Panc1 (cell line): ENCODE data around the gene POU2AF1. TPM values are rescaled to one million over a fixed set of nuclear protein-coding genes. Genes with fewer than 3 reads are reported as not detected.

ENCODE experiments used
- ATAC-seq: fragments of 200-7000 bp; cut with Tn5 transposase; 2 replicates; pipeline ENCODE4 v1.9.1; 2020; ENCODE audit warnings: mild to moderate bottlenecking, moderate library complexity
- BruUV-seq: library from RNA; stranded (reverse); fragments of 400-500 nt; replicated peaks from 2 replicates; lab custom pipeline; 2021; lab: Mats Ljungman, UMichigan
- CTCF ChIA-PET: fragments of 300-600 bp; sonication (Branson Sonifier 250); formaldehyde crosslinking; loops from one replicate; lab custom pipeline; 2022; ENCODE audit warnings: antibody characterized with exemption; lab: Charles Lee
- POLR2A ChIA-PET: fragments of 300-600 bp; sonication (Branson Sonifier 250); formaldehyde crosslinking; loops from one replicate; lab custom pipeline; 2022; ENCODE audit warnings: antibody characterized with exemption; lab: Charles Lee
- DNase-seq: peaks from one replicate; pipeline ENCODE4 v3.0.0-alpha.2; 2010; ENCODE audit warnings: low read depth, low spot score
- H3K27ac ChIP-seq: 2 replicates; pipeline ENCODE4 v1.5.1; 2011; ENCODE audit warnings: mild to moderate bottlenecking, low read length, inconsistent platforms
- H3K27me3 ChIP-seq: fragments of 200-500 bp; sonication (Bioruptor generic); 2 replicates; pipeline ENCODE4 v1.6.0; 2014; ENCODE audit warnings: low read length, inconsistent platforms; ENCODE audit not compliant: control insufficient read depth, insufficient read depth
- H3K36me3 ChIP-seq: fragments of 200-500 bp; sonication (Bioruptor generic); 2 replicates; pipeline ENCODE4 v1.5.1; 2014; ENCODE audit warnings: inconsistent platforms, mild to moderate bottlenecking, low read length, moderate library complexity; ENCODE audit not compliant: control insufficient read depth, insufficient read depth
- H3K4me1 ChIP-seq: 2 replicates; pipeline ENCODE4 v1.5.1; 2011; ENCODE audit warnings: inconsistent platforms, mild to moderate bottlenecking, low read length, moderate library complexity; ENCODE audit not compliant: control insufficient read depth, insufficient read depth
- H3K4me3 ChIP-seq, 2 experiments: 2 replicates each; pipeline ENCODE4 v1.5.1; 2011 to 2012; ENCODE audit warnings: low read depth in 2 of 2, low read length in 2 of 2, mild to moderate bottlenecking in 2 of 2, inconsistent platforms in 1 of 2, moderate library complexity in 1 of 2
- H3K9me3 ChIP-seq: fragments of 200-500 bp; sonication (Bioruptor generic); 2 replicates; pipeline ENCODE4 v1.5.1; 2014; ENCODE audit warnings: low read depth, mild to moderate bottlenecking, inconsistent platforms, low read length, moderate library complexity; ENCODE audit not compliant: control insufficient read depth, insufficient read depth
- POLR2AphosphoS5 ChIP-seq: IDR thresholded peaks from 2 replicates; pipeline ENCODE4 v1.6.1; 2012; ENCODE audit warnings: mild to moderate bottlenecking, low read depth, low read length, moderate library complexity
- SIN3A ChIP-seq: IDR thresholded peaks from 2 replicates; pipeline ENCODE4 v1.6.1; 2012; ENCODE audit warnings: low read depth, mild to moderate bottlenecking, low read length, moderate library complexity, borderline replicate concordance; ENCODE audit not compliant: insufficient read depth
- TCF7L2 ChIP-seq: IDR thresholded peaks from 2 replicates; pipeline ENCODE4 v1.6.1; 2011; ENCODE audit warnings: mild to moderate bottlenecking, low read depth, low read length, inconsistent platforms
- in situ Hi-C: cut with HindIII; loops from 2 replicates; pipeline ENCODE4 v1.10.0; 2016; ENCODE audit warnings: low sequenced_read_pairs, low pct_unique_long_range_greater_than_20kb
- intact Hi-C: fragments of 100-400 bp; cut with micrococcal nuclease; formaldehyde crosslinking; loops from one replicate; pipeline ENCODE4 v1.10.0; 2022; ENCODE audit not compliant: unreplicated experiment
- total RNA-seq: library from RNA; stranded (reverse); gene quantifications from one replicate; pipeline ENCODE4 v1.2.1, GENCODE V29; 2021; ENCODE audit not compliant: unreplicated experiment
- TF ChIP-seq, protein P1 (sequence below), 2 experiments: IDR thresholded peaks; 2 replicates each; pipeline ENCODE4 v1.6.1; 2011 to 2012; ENCODE audit warnings: low read depth in 2 of 2, control low read depth in 1 of 2, low read length in 1 of 2, mild to moderate bottlenecking in 1 of 2, moderate library complexity in 1 of 2; ENCODE audit not compliant: insufficient read depth in 1 of 2
- TF ChIP-seq, protein P2 (sequence below): fragments of 450-650 bp; IDR thresholded peaks from 2 replicates; pipeline ENCODE4 v1.5.1; 2017; ENCODE audit warnings: mild to moderate bottlenecking

POU2AF1 gene
- total RNA-seq, 1 experiment from 2014 or later = 0.18 TPM

DNA sequence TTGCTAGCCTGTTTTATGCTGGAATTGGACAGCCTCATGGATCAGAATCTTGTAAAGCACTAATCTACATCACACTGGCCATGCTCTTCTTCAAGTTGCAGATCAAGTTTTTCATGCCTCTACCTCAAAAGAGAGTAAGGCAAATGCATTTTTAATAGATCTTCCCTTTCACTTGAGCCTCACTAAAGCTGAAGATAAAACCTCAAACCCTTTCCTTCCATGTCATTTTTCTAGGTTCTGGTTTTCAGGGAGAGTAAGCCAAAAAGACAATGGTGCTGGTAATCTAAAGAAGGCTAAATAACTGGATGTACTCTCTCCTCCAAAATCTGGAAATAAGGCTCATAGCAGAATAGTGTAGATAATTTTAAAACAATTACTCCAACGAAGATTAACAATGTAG, 28.3 kb downstream of the POU2AF1 start:
- Histone ChIP-seq H3K4me3 (no peak overlapping the region), H3K4me1 (no peaks in the 10 kb centered on the region), H3K27me3 (peaks cover 3% of the 10 kb centered on the region; the same call in 1 of the 2 replicates), H3K27ac (no peak overlapping the region), H3K36me3 (no peaks in the 10 kb centered on the region), H3K9me3 (no peaks in the 10 kb centered on the region)
- DNase-seq (no peak), ATAC-seq (no peak)
- TF ChIP-seq SIN3A (no peak), POLR2AphosphoS5 (no peak), TCF7L2 (no peak)
- TF ChIP-seq, protein P1, sequence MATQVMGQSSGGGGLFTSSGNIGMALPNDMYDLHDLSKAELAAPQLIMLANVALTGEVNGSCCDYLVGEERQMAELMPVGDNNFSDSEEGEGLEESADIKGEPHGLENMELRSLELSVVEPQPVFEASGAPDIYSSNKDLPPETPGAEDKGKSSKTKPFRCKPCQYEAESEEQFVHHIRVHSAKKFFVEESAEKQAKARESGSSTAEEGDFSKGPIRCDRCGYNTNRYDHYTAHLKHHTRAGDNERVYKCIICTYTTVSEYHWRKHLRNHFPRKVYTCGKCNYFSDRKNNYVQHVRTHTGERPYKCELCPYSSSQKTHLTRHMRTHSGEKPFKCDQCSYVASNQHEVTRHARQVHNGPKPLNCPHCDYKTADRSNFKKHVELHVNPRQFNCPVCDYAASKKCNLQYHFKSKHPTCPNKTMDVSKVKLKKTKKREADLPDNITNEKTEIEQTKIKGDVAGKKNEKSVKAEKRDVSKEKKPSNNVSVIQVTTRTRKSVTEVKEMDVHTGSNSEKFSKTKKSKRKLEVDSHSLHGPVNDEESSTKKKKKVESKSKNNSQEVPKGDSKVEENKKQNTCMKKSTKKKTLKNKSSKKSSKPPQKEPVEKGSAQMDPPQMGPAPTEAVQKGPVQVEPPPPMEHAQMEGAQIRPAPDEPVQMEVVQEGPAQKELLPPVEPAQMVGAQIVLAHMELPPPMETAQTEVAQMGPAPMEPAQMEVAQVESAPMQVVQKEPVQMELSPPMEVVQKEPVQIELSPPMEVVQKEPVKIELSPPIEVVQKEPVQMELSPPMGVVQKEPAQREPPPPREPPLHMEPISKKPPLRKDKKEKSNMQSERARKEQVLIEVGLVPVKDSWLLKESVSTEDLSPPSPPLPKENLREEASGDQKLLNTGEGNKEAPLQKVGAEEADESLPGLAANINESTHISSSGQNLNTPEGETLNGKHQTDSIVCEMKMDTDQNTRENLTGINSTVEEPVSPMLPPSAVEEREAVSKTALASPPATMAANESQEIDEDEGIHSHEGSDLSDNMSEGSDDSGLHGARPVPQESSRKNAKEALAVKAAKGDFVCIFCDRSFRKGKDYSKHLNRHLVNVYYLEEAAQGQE (IDR thresholded peaks at IDR 0.05; ENCODE audit: insufficient read depth in 1 of 2, low read depth in 2 of 2, low read length in 1 of 2) = no peak
- TF ChIP-seq, protein P2, sequence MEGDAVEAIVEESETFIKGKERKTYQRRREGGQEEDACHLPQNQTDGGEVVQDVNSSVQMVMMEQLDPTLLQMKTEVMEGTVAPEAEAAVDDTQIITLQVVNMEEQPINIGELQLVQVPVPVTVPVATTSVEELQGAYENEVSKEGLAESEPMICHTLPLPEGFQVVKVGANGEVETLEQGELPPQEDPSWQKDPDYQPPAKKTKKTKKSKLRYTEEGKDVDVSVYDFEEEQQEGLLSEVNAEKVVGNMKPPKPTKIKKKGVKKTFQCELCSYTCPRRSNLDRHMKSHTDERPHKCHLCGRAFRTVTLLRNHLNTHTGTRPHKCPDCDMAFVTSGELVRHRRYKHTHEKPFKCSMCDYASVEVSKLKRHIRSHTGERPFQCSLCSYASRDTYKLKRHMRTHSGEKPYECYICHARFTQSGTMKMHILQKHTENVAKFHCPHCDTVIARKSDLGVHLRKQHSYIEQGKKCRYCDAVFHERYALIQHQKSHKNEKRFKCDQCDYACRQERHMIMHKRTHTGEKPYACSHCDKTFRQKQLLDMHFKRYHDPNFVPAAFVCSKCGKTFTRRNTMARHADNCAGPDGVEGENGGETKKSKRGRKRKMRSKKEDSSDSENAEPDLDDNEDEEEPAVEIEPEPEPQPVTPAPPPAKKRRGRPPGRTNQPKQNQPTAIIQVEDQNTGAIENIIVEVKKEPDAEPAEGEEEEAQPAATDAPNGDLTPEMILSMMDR = no peak
- in situ Hi-C loops (no loop called here), intact Hi-C loops (no loop called here)
- CTCF ChIA-PET = no interaction called here
- no TSS peak for BruUV-seq
- POLR2A ChIA-PET = no interaction called here

DNA sequence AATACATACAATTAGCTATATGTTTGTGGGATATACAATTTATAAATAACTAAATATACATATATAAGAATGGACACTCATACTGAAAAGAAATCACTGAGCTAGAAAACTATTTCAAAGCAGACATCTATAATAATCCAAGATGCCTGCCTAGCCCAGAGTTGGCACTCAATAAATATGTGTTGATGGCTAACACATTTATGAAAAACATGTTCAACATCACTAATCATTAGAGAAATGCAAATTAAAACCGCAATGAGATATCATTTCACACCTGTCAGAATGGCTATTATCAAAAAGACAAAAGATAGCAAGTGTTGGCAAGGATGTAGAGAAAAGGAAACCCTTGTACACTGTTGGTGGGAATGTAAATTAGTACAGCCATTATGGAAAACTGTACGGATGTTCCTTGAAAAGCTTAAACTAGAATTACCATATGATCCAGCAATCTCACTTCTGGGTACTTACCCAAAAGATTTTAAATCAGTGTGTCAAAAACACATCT, 29.8 kb downstream of the POU2AF1 start:
- in situ Hi-C loops = no loop called here
- no TSS peak for BruUV-seq
- POLR2A ChIA-PET = interaction anchor here (0.6 kb wide), 1 partner anchor 21 kb away, joined by 3 read pairs; no protein-coding TSS in a partner anchor

More for the DNA sequence above, 29.8 kb downstream of the POU2AF1 start:
- CTCF ChIA-PET = no interaction called here
- intact Hi-C loops = no loop called here
- no peaks in the 10 kb centered on the region for H3K36me3 ChIP-seq
- no peak overlapping the region for H3K4me3 ChIP-seq
- ATAC-seq = no peak
- no peaks in the 10 kb centered on the region for H3K9me3 ChIP-seq
- DNase-seq = no peak
- peaks cover 3% of the 10 kb centered on the region; the same call in 1 of the 2 replicates for H3K27me3 ChIP-seq
- TF ChIP-seq, protein P2 = no peak
- TF ChIP-seq TCF7L2 (no peak), SIN3A (no peak), POLR2AphosphoS5 (no peak)
- TF ChIP-seq, protein P1 (IDR thresholded peaks at IDR 0.05; ENCODE audit: insufficient read depth in 1 of 2, low read depth in 2 of 2, low read length in 1 of 2) = no peak
- H3K27ac ChIP-seq = no peak overlapping the region
- no peaks in the 10 kb centered on the region for H3K4me1 ChIP-seq
